ENCODE data around the gene SLC16A13.
"Not testable (repeated sequence)": the region's sequence is repeated elsewhere in the genome, so short reads cannot be mapped to it uniquely, and the experiment has no call there.

SLC16A13 gene

DNA sequence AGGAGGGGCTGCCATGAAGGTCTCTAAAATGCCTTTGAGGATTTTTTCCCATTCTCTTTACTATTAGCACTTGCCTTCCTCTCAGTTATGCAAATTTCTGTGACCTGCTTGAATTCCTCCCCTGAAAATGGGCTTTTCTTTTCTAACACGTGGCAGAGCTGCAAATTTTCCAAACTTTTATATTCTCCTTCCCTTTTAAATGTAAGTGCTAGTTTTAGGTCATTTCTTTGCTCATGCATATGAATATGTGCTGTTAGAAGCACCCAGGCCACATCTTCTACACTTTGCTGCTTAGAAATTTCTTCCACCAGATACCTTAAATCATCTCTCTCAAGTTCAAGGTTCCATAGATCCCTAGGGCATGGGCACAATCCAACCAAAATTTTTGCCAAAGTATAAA is 32.5 kb downstream of the SLC16A13 start:
- no peak for DNase-seq

DNA sequence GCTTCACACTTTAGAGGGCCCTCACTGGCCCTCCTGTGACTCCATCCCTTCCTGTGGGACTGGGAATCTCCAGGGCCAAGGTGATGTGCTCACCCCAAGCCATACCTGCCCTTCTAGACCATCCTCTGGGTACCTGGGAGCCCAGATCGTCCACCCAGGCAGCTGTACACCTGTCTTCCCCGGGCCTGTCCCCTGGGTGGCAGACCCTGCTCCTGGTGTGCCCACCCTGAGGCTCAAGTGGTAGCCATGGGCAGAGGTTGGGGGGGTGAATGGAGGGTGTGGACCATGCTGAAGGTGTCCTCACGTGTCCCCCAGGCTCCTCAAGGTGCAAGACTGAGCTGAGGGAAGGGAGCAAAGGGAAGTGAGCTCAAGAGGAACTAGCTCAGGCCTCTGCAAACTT is 34.9 kb downstream of the SLC16A13 start:
- no peak for DNase-seq

DNA sequence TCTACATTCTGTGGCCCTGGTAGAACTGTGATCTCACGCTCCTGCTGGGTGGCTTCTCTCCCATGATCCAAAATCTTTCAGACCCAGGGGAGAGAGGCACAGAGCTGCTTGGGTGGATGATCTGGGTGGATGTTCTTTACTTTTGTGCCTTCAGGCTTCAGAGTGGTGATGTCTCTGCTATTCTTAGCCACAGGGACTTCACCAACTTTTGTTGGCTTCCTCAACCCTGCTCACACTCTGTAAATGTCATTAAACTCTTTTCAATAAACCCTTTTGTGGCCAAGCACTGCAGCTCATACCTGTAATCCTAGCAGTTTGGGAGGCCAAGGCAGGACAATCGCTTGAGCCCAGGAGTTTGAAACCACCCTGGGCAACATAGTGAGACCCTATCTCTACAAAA is 36.6 kb downstream of the SLC16A13 start:
- DNase-seq = no peak

DNA sequence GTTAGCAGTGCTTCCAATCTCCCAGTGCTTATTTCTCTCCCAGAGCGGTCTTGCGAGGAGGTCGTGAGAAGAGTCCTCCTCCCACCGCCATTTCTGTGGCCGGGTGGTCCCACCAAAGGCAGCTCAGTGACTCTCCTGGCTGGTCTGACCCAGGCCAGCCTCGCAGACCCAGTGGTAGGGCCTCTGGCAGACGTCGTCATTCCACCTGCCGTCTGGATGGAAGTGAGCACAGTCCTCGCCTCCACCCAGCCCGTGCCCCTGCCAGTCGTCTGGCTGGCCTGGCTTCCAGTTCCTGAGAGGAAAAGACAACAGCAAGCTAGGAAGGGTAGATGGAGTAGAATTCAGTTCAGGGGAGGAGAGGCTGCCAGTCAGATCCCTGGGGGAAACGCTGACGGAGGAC is 39.1 kb downstream of the SLC16A13 start:
- no peak for DNase-seq

DNA sequence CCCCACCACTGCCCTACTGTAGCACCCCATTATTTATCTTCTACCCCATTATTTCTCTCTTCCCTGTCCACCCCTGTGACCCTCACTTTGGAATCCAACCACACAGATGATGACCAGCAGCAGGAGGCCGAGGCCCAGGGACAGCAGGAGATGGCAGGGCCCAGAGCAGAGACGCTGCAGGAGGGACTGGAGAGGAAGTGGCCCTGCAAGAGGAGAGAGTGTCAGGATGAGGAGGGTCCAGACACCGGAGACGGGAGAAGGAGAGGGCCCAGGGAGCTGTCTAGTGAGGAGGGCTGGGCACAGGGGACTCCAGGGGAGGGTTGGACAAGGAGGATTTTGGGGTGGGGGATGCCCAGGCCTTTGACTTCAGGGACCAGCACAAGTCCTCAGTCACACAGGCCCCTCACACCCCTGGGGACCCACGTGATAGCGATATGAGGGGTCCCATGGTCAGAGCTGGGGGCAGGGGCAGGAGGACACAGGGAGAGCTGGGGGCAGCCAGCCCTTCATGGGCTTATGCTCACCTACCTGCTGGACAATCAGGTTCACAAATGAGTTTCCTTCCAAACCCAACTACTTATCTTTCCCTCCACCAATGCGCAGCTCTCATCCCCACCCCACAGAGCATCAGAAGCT is 42.2 kb downstream of the SLC16A13 start:
- no peak for DNase-seq

DNA sequence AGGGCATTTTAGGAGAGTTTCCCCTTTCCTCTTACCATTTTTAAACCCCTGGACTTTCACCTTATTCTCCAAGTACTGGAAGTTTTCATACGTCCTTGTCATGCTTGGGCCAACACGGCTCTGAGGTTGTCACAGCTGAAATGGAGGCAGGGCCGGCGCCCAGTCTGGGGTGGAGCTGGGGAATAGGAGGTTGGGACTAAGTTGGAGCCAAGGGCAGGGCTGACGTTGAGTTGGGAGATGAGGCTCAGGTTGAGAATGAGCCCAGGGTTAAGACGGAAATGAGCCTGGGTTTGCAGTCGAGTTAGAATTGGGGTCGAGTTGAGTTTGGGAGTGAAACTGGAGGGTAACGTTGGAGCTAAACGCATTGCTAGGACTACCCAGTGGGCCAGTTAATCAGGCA is 42.9 kb downstream of the SLC16A13 start:
- DNase-seq = no peak

DNA sequence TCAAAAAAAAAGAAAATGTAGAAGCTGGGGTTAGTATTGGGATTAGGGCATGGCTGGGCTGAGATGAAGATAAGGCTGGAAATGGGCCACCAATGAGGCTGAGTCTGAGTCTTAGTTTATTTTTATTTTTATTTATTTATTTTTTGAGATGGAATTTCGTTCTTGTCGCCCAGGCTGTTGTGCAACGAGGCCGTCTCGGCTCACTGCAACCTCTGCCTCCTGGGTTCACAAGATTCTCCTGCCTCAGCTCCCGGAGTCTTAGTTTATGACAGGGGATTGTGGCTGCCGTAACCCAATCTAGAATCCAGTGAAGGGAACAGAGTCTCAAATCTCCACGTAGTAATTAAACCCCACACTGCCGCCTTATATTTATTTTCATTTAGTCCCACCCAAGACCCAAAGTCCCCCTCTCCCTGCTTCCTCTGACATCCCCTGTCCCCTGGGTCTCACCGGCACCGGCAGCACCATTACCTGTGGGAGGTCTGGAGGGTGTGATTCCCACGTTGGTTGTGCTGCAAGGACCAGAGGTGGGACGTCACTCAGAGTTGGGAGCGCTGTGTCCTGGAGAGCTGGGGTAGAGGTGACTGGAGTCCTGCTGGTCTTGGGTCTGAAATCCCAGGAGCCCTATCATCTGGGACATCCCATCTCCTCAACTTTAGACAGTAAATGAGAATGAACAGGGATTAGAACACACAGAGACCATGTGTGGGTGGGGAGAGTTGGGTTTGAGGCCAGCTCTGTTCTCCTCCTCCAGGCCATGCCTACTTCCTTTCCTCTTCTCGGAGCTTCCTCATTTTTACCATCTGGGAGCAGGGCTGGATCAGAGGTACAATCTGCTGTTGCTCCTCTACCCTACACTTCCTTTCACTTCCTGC is 44.0 kb downstream of the SLC16A13 start, which contains the start of gene CLEC10A:
Gene CLEC10A, minus strand, starts transcription at position 671 of the 875 bp plus-strand sequence. CDS start 1,439 bp downstream, outside the sequence.
- no peak for DNase-seq

DNA sequence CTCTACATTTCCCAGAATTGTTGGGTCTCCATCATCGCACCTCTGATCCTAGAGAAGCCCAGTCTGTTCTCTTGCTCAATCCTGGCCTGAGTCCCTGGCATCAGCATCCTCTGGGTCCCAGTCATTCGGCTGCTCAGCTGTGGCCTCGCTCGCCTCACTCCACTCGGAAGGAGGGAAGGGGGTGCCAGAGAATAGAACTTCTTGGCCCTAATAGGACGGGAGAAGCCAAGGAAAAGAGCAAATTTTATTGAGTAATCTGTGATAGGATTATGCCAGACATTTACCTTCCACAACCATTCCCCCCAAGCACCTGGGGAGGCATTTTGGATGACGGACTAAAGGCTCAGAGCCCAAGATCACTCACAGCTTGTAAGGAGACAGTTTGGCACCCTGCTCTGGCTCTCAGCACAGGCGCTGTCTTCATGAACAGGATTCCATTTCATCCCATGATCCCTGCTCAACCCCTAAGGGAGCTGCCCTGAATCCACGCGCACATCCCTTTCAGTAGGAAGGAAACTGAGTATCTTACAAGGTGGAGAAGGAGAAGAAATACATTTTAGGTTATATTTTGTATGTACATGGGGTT is 44.7 kb downstream of the SLC16A13 start:
- no peak for DNase-seq

DNA sequence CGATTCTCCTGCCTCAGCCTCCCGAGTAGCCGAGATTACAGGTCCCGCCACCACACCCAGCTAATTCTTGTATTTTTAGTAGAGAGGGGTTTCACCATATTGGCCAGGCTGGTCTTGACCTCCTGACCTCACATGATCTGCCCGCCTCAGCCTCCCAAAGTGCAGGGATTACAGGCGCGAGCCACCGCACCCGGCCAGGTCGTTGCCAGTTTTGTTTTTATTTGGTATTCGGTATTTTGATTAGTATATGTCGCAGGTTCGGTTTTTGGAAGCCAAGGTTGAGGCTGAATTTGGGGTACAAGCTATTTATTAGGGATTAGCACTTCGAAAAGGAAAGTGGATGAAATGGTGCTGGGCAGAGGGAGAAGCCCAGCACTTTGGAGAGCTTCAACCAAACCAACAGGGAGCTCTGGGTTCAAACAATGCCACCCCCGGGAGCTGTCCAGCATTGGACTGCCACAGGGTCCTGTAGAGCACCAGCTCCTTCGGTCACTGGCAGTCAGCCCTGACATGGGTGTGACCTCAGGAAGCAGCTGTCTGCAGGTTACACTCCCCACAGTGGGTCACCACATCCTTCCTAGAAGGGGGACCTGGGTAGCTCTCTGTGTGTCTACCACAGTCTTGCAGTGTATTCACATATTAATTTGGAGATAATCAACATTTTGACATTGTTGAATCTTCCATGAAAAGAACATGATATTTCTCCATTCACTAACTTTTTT is 45.7 kb downstream of the SLC16A13 start:
- DNase-seq = no peak

DNA sequence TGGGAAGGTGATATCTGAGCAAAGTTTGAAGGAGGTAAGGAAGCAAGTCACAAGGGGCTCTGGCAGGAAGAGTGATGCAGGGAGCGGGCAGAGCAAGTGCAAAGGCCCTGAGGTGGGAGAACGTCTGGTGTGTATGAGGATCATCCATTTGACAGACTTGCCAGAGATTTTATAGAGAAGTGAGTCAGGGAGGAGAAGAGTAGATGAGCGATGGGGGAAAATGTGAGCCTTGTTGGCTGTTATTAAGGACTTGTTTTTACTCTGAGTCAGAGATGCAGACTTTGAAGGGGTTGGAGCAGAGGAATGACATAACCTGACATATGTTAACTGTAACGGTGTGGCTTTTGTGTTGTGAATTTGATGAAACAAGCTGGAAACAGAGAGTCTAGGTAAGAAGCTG is 47.8 kb downstream of the SLC16A13 start:
- no peak for DNase-seq

DNA sequence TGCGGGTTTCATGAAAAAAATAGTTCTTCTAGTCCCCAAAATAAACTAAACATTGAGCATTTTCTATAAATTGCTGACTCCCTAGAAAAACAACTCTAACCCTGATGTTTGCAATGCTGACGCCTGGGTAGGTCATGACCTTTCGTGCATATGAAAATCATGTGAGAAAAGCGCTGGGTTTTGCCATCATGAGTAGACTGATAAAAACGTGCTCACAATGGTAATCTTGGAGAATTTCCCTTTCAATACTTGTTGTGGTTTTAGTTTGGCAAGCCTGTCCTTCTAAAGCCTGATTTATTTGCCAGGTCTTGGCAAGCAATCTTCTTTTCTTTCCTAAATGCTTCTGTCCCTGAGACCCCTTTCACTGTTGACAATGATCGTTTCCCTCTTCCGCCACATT is 48.3 kb downstream of the SLC16A13 start:
- no peak for DNase-seq

DNA sequence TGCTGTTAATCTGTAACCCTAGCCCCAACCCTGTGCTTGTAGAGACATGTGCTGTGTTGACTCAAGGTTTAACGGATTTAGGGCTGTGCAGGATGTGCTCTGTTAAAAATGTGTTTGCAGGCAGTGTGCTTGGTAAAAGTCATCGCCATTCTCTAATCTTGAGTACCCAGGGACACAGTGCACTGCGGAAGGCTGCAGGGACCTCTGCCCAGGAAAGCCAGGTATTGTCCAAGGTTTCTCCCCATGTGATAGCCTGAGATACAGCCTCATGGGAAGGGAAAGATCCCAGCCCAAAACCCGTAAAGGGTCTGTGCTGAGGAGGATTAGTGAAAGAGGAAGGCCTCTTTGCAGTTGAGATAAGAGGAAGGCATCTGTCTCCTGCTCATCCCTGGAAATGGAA is 52.6 kb downstream of the SLC16A13 start:
- DNase-seq = not testable (repeated sequence)

DNA sequence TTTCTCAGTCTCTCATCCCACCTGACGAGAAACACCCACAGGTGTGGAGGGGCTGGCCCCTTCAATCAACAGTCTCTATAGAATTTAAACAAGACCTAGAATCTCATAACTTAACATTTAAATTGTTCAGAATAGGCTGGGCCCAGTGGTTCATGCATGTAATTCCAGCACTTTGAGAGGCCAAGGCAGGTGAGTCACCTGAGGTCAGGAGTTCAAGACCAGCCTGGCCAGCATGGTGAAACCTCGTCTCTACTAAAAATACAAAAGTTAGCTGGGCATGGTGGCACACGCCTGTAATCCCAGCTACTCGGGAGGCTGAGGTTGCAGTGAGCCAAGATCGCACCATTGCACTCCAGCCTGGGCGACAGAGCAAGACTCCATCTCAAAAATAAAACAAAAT is 53.8 kb downstream of the SLC16A13 start:
- not testable (repeated sequence) for DNase-seq
